Ovary (tissue), 10 donors: ENCODE results near the gene TBCE. TPM values are rescaled to one million over a fixed set of nuclear protein-coding genes. Genes with fewer than 3 reads are reported as not detected.

ENCODE experiments used
- DNase-seq, 5 donors: peaks; one replicate each; pipeline ENCODE4 v3.0.0-alpha.2; 2019 to 2020
- H3K27ac ChIP-seq, 2 donors: fragments of 200-600 bp; one replicate each; pipeline versions ENCODE4 v1.5.1 to v1.8.0; 2019 to 2022
- H3K27me3 ChIP-seq: fragments of 200-600 bp; one replicate; pipeline ENCODE4 v1.8.0; 2022
- H3K36me3 ChIP-seq: fragments of 200-600 bp; sonication (generic); one replicate; pipeline ENCODE4 v1.5.1; 2019
- H3K4me1 ChIP-seq: one replicate; pipeline ENCODE4 v1.8.1; 2013; ENCODE audit warnings: mild to moderate bottlenecking, moderate library complexity; ENCODE audit not compliant: insufficient read depth
- H3K4me3 ChIP-seq: fragments of 200-600 bp; sonication (generic); one replicate; pipeline ENCODE4 v1.5.1; 2017
- H3K9me3 ChIP-seq, 2 donors: fragments of 200-600 bp in 1 of 2; sonication (generic) in 1 of 2; one replicate each; pipeline versions ENCODE4 v1.5.1 to v1.8.1; 2013 to 2019; ENCODE audit warnings: mild to moderate bottlenecking in 1 of 2, moderate library complexity in 1 of 2
- CTCF ChIP-seq, 3 donors: fragments of 450-650 bp in 2 of 3; fragments of 200-600 bp in 1 of 3; IDR thresholded peaks; one replicate each; pipeline versions ENCODE4 v1.5.1 to v1.8.0; 2016 to 2022; ENCODE audit warnings: antibody characterized with exemption in 3 of 3, mild to moderate bottlenecking in 1 of 3
- EP300 ChIP-seq: sonication (generic); formaldehyde crosslinking; IDR thresholded peaks from one replicate; pipeline ENCODE4 v1.6.1; 2017; ENCODE audit warnings: antibody characterized with exemption
- POLR2A ChIP-seq: fragments of 450-650 bp; IDR thresholded peaks from one replicate; pipeline ENCODE4 v1.6.1; 2017; ENCODE audit warnings: antibody characterized with exemption, mild to moderate bottlenecking, moderate library complexity
- WGBS, 3 donors: extraction: QIAGEN DNeasy Blood & Tissue Kit in 1 of 3; methylation state at CpG; one replicate each; pipeline versions ENCODE4 v1.1.5 to v1.1.7; 2013 to 2017; 5-methylcytosine and 5-hydroxymethylcytosine counted together
- intact Hi-C, 4 donors: fragments of 100-400 bp; cut with DNase I; formaldehyde crosslinking; loops; one replicate each; pipeline versions ENCODE4 v1.11.0 to v1.15.1; 2022 to 2023
- long read RNA-seq, 3 donors: library from polyadenylated mRNA in 2 of 3; unstranded in 2 of 3; transcript quantifications; one replicate each; pipeline ENCODE4 v2.0.0 and lab custom pipeline, GENCODE V29; 2021 to 2026
- polyA plus RNA-seq, 2 donors: library from polyadenylated mRNA; stranded (reverse); fragments of 200-250 nt in 1 of 2; fragments of 350-450 nt in 1 of 2; fragmentation: Illumina TruSeq in 1 of 2; extraction: RNeasy Lipid Tissue Mini Kit (QIAGEN cat#74804) in 1 of 2; gene quantifications; one replicate each; pipeline ENCODE4 v1.2.3, GENCODE V29; 2013 to 2014
- total RNA-seq, 7 donors: library from RNA; depleted of rRNA in 2 of 7; stranded (reverse); fragments of >200 nt in 2 of 7; fragmentation: NEBNext Ultra II Directional in 3 of 7; extraction: Animal tissue kit (Norgen Biotek cat#: 25700) in 3 of 7; gene quantifications; one replicate each; pipeline versions ENCODE4 v1.1.0 to v1.2.4, GENCODE V29; 2016 to 2023
- donor health status: DM: no; HTN: no; CAD: no; lungs with moderate emphysema.
- donor health status: DM: no; HTN: no; CAD: no.
- donor health status: Bipolar disorder and iron deficiency.
- donor health status: DM: yes; HTN: yes; CAD: no.
- donor health status: DM: no; HTN: no; CAD: no.
- donor health status: DM: yes; HTN: yes; CAD: no.

Gene TBCE
- total RNA-seq: 10 to 100 TPM; 11.8 to 25.5 (median 22.8) TPM
- polyA plus RNA-seq: 10 to 100 TPM; 13.7 to 22.9 TPM
- long read RNA-seq, donor 1, full-length matches to known transcripts: 34 of 44 reads
- long read RNA-seq, donor 1, partial matches to known transcripts: 6 of 44 reads
- long read RNA-seq, donor 1, other reads (novel, unspliced or antisense): 4 of 44 reads
- long read RNA-seq, donor 2, full-length matches to known transcripts: 11 of 16 reads
- long read RNA-seq, donor 2, partial matches to known transcripts: 5 of 16 reads
- long read RNA-seq, donor 2, other reads (novel, unspliced or antisense): 0 of 16 reads
- long read RNA-seq, donor 3, full-length matches to known transcripts: 13 of 18 reads
- long read RNA-seq, donor 3, partial matches to known transcripts: 0 of 18 reads
- long read RNA-seq, donor 3, other reads (novel, unspliced or antisense): 5 of 18 reads

GRCh38 chr1:235367000-235367908, at the start of gene TBCE:
Gene TBCE (plus strand): TSS chr1:235367427. CDS start chr1:235380050, 12,623 bp downstream.
- Histone ChIP-seq H3K27me3 (no peaks in the 10 kb centered on the region), H3K9me3 (no peaks in the 10 kb centered on the region), H3K4me1 (peaks cover 1% of the 10 kb centered on the region), H3K36me3 (no peaks in the 10 kb centered on the region), H3K27ac (peak within 1 kb of the TSS in 1 of 2 donors; percentile 51), H3K4me3 (peak within 1 kb of the TSS; percentile 84)
- 0% methylated on average over 38 of the region's 38 CpGs for WGBS, 3 donors
- DNase-seq: peak; percentile 95 to 97 (median 96)
- intact Hi-C loops: no loop called here
- TF ChIP-seq EP300 (no peak), POLR2A (peak; percentile 63)

DNA sequence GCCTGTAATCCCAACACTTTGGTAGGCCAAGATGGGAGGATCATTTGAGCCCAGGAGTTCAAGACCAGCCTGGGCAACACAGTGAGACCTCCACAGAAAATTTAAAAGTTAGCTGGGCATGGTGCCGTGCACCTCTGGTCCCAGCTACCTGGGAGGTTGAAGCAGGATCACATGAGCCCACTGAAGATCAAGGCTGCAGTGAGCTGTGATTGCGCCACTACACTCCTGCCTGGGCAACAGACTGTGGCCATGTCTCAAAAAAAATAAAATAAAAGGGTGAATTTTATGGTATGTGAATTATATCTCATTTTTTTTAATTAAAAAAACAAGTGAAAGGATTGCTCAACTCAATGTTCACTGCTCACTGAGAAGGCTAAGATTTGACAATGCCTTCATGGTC, 48.0 kb upstream of the TBCE start:
- 95 to 98% (median 97%) methylated on average over 2 of the region's 2 CpGs for WGBS, 3 donors
- H3K27ac ChIP-seq: no peak overlapping the region
- DNase-seq: no peak
- no peak for TF ChIP-seq CTCF (IDR thresholded peaks at IDR 0.05)
- no peak for TF ChIP-seq POLR2A
- TF ChIP-seq EP300: no peak
- H3K27me3 ChIP-seq: no peaks in the 10 kb centered on the region
- H3K9me3 ChIP-seq: no peaks in the 10 kb centered on the region
- no peaks in the 10 kb centered on the region for H3K36me3 ChIP-seq
- intact Hi-C loops: no loop called here
- H3K4me1 ChIP-seq: peaks cover 6% of the 10 kb centered on the region
- H3K4me3 ChIP-seq: no peak overlapping the region

- H3K4me1 ChIP-seq: peaks cover 8% of the 10 kb centered on the region
Observed at GRCh38 chr1:235320521-235321179, 46.6 kb upstream of the TBCE start.

DNA sequence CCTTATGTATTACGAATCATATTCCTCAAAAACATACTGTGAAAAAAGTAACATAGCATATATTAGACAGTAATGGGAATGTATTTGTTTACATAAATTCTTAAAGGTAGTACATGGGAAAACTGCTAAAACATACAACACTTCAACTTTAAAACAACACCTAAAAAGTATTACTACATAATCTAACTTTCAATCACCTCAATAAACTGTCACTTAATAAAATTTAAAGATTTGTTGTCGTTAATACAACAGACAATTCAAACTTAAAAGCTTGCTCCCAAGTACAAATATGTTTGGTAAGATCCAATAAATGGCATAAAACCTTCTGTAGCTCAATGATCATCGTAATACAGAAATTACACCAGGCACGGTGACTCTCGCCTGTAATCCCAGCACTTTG, 42.9 kb upstream of the TBCE start:
- DNase-seq: no peak
- intact Hi-C loops: no loop called here
- Histone ChIP-seq H3K36me3 (no peaks in the 10 kb centered on the region), H3K4me1 (peaks cover 8% of the 10 kb centered on the region), H3K9me3 (no peaks in the 10 kb centered on the region), H3K4me3 (no peak overlapping the region), H3K27ac (no peak overlapping the region), H3K27me3 (no peaks in the 10 kb centered on the region)
- WGBS, 3 donors: 90 to 93% (median 93%) methylated on average over 5 of the region's 5 CpGs
- TF ChIP-seq CTCF (IDR thresholded peaks at IDR 0.05) (no peak), POLR2A (no peak), EP300 (no peak)

More at GRCh38 chr1:235320521-235321179, 46.6 kb upstream of the TBCE start:
- Histone ChIP-seq H3K27ac (no peak overlapping the region), H3K27me3 (no peaks in the 10 kb centered on the region), H3K4me3 (no peak overlapping the region), H3K36me3 (no peaks in the 10 kb centered on the region), H3K9me3 (no peaks in the 10 kb centered on the region)
- WGBS, 3 donors: 84 to 90% (median 89%) methylated on average over 6 of the region's 6 CpGs
- no peak for TF ChIP-seq POLR2A
- no peak for TF ChIP-seq CTCF (IDR thresholded peaks at IDR 0.05)
- TF ChIP-seq EP300: no peak
- DNase-seq: no peak
- intact Hi-C loops: no loop called here
